HG03025 (cell line): ENCODE data around the gene ARHGEF17.

Experiments
- ATAC-seq: cut with Tn5 transposase; IDR thresholded peaks from one replicate; pipeline ENCODE4 v1.9.1; 2021; ENCODE audit warnings: mild to moderate bottlenecking, moderate library complexity; ENCODE audit not compliant: unreplicated experiment, low FRiP score

ARHGEF17 gene

DNA sequence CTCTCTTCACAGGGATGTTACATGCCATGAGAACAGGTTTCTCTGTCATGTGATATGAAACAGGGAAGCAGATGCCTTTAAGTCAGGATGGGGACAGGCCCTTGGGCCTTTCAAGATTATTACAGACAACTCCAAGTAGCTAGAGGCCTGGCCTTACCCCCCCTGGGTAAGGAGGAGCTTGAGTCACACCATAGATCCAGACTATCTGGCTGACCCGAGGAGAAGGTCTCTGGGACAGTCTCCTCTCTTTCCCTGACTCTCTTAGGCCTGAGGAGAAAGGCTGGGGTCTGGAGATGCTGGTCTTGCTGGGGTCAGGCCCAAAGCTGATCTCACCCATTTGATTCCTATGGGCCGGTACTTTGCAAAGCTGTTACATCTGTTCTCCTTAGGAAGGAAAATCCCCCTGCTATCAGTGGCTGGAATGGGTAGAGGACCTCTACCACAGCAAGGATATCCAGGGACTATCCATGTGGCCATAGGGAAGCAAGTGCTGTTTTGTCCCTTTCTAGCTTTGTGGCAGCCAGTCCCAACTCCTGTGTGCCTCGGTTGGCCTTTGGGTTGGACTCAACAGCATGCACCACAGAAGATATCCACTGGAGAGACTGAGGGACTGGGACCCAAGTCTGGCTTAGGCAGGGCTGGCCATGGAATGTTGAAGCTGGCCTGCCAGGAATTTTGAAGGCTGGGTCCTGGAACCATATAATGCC is 93.3 kb downstream of the ARHGEF17 start:
- ATAC-seq = no peak

DNA sequence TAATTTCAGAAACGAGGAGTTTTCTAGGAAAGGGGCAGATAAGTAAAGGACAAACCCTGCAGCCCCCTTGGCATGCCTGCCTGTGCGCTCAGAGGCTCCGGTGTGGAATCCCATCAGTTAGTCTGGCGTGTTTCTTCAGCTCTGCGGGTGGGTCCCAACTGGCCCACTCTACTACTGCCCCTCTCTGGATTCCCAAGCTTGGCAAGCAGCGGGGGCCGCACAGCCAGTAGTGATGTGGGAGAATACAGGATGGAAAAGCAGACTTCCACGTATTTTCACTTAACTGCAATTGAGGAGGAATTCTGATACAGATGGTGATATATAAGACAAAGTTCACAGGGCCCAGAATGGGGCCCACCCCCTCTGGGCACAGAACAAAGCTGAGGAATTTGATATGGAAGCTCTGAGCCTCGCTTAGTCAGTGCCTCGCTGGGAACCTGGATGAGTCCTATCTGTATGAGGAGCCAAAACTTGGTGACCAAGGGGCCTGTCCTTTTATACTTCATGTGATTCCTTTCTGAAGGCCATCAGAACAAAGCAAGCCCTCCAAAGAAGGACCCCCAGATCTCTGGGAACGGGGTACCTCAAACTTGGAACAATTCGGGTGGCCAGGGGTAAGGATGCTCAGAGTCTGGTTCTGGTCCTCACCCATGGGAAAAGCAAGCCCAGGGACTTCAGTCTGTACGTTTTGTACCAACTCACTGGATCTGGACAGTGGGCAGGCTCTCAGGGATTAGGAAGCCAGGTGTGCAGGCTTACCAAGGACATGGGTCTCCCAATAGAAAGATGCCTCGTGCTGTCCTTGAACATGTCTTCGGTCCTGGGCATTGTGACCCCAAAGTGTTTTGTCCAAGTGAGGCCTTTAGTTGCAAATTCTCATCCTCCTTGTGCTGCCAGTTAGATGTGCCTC is 94.1 kb downstream of the ARHGEF17 start:
- ATAC-seq = no peak

- ATAC-seq = no peak
Observed at GRCh38 chr11:73402834-73403185, 94.7 kb downstream of the ARHGEF17 start.

DNA sequence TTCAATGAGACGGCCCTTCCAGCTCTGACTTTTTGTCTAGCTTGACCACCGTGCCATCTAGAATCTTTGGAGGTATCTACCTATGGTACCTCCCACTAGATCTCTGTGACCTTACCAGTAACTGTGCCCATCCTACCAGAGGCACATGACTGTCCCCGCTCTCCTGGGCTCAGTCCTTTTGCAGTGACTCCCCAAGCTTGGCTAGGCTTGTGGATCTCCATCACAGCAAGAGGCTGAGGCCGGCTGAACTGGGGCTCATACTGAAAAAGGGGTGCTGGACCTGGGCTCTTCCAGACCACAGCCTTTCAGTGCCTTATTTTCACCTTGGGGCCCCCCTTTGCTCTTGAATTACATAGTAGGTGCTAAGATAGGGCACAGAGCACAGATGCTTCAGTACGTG is 95.5 kb downstream of the ARHGEF17 start:
- ATAC-seq = no peak

DNA sequence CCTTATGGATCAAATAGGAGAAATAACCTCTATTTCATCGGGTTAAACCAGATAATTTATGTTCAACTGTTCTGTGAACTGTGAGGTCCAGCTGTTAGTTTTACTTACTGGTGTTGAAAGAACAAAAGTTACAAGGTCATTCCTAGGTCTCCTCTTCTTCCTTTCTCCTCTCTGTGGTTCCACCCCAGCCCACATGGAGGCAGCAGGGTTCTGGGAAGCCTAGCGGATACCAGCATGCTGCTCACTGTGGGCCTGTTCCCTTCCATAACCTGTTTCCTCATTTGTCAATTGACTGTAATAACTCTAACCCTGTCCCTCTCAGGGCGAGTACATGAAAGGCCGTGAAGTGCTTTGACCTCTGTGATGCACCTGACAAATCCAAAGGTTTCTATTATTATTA is 96.0 kb downstream of the ARHGEF17 start:
- no peak for ATAC-seq

GRCh38 chr11:73404506-73405145 is 96.5 kb downstream of the ARHGEF17 start:
- ATAC-seq = no peak

DNA sequence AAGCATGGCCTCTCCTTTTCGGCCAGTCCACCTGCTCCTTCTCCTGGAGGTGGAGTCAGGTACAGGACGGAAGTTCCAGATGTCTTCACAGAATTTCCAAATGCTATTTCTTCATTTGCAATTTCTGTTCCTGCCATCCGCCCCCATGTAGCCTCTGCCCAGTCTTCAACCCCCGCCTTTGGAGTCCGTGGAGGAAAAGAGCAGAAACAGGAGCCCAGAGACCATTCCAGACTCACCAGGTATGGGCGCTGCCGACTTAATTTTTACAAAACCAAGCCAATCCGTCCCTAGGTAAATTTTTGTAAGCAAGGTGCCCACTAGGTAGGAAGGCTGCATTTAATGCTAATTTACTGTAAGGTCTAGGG is 97.1 kb downstream of the ARHGEF17 start:
- no peak for ATAC-seq

- no peak for ATAC-seq
Observed at GRCh38 chr11:73406131-73406530, 98.1 kb downstream of the ARHGEF17 start.

GRCh38 chr11:73406619-73407018 is 98.5 kb downstream of the ARHGEF17 start:
- no peak for ATAC-seq

GRCh38 chr11:73409431-73409830 is 101.4 kb downstream of the ARHGEF17 start:
- no peak for ATAC-seq

- no peak for ATAC-seq
Observed at GRCh38 chr11:73410627-73411026, 102.6 kb downstream of the ARHGEF17 start.

DNA sequence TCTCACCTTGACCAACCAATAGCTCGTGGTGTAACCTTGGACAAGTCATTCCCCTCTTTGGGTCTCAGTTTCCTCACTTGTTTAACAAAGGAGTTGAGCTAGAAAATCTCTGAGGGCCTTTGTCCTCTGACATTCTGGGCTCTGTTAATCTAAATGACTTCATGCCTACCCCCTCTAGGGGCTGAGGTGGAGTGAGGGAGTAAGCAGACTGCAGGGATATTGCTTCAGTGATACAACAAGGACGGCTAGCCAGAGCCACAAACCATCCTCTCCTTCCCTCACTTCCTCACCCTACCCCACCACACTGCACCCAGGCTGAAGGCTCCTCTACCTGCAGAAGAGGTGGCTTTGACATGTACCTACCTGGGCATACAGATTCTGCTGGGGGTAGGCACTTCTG is 103.0 kb downstream of the ARHGEF17 start:
- no peak for ATAC-seq

DNA sequence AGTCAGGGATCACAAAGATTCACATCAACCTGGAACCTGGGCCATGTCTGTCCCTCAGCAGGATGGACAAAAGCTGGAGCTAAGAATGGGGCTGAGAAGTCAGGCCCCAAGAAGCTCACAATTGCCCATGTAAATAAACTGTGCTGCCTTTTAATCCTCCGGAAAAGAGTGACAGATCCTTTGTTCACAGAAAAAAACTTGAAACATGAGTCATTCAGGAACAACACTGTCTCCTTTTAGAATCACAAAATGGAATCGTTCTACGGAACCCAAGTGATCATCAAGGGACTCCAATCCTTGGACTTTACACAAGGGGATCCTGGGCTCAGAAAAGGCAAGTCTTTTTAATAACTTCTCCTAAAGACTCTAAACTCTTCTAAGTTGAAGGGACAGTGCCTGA is 104.2 kb downstream of the ARHGEF17 start:
- no peak for ATAC-seq

GRCh38 chr11:73413256-73413655 is 105.2 kb downstream of the ARHGEF17 start:
- no peak for ATAC-seq

- no peak for ATAC-seq
Observed at GRCh38 chr11:73414977-73415651, 107.0 kb downstream of the ARHGEF17 start.

- ATAC-seq = no peak
Observed at GRCh38 chr11:73415854-73416615, 108.0 kb downstream of the ARHGEF17 start.

GRCh38 chr11:73416786-73417185 is 108.7 kb downstream of the ARHGEF17 start:
- ATAC-seq = no peak
